H9 (cell line): ENCODE data around the gene TRMT11. TPM values are rescaled to one million over a fixed set of nuclear protein-coding genes. Genes with fewer than 3 reads are reported as not detected.

Experiments
- DNase-seq: peaks from one replicate; pipeline ENCODE4 v3.0.0-alpha.2; 2017
- H2AFZ ChIP-seq: one replicate; pipeline ENCODE4 v1.6.1; 2013; ENCODE audit warnings: mild to moderate bottlenecking, low read length, control low read depth, moderate library complexity
- H2AK5ac ChIP-seq: 2 replicates; pipeline ENCODE4 v1.6.1; 2013; ENCODE audit warnings: low read length, control low read depth, mixed read lengths; ENCODE audit not compliant: insufficient read length
- H2BK120ac ChIP-seq: one replicate; pipeline ENCODE4 v1.6.1; 2013; ENCODE audit warnings: low read depth, mild to moderate bottlenecking, low read length, control low read depth, inconsistent platforms; ENCODE audit not compliant: poor library complexity, severe bottlenecking
- H2BK12ac ChIP-seq: 2 replicates; pipeline ENCODE4 v1.6.1; 2013; ENCODE audit warnings: low read length, control low read depth, mixed read lengths, low read depth; ENCODE audit not compliant: insufficient read length
- H2BK15ac ChIP-seq: 2 replicates; pipeline ENCODE4 v1.6.1; 2013; ENCODE audit warnings: low read depth, low read length, control low read depth
- H2BK20ac ChIP-seq: one replicate; pipeline ENCODE4 v1.6.1; 2013; ENCODE audit warnings: low read depth, mild to moderate bottlenecking, low read length, control low read depth, inconsistent platforms; ENCODE audit not compliant: poor library complexity, severe bottlenecking
- H2BK5ac ChIP-seq: 2 replicates; pipeline ENCODE4 v1.6.1; 2013; ENCODE audit warnings: low read length, control low read depth, mixed read lengths; ENCODE audit not compliant: insufficient read length
- H3K14ac ChIP-seq: 2 replicates; pipeline ENCODE4 v1.6.1; 2013; ENCODE audit warnings: low read length, control low read depth; ENCODE audit not compliant: insufficient read depth
- H3K18ac ChIP-seq: 2 replicates; pipeline ENCODE4 v1.6.1; 2013; ENCODE audit warnings: low read depth, mild to moderate bottlenecking, mixed read lengths, low read length, control low read depth; ENCODE audit not compliant: insufficient read length
- H3K23ac ChIP-seq: 2 replicates; pipeline ENCODE4 v1.6.1; 2013; ENCODE audit warnings: low read length, control low read depth, mixed read lengths, low read depth; ENCODE audit not compliant: insufficient read length
- H3K23me2 ChIP-seq: 2 replicates; pipeline ENCODE4 v1.6.1; 2013; ENCODE audit warnings: low read depth, mild to moderate bottlenecking, mixed read lengths, low read length, control low read depth; ENCODE audit not compliant: insufficient read length, poor library complexity, severe bottlenecking
- H3K27ac ChIP-seq: 2 replicates; pipeline ENCODE4 v1.5.1; 2013; ENCODE audit warnings: low read length, control low read depth, mixed read lengths, low read depth; ENCODE audit not compliant: insufficient read length
- H3K27me3 ChIP-seq: 2 replicates; pipeline ENCODE4 v1.6.1; 2013; ENCODE audit warnings: low read length, control low read depth, inconsistent platforms; ENCODE audit not compliant: insufficient read depth
- H3K4ac ChIP-seq: 2 replicates; pipeline ENCODE4 v1.6.1; 2013; ENCODE audit warnings: low read depth, mild to moderate bottlenecking, control low read depth, inconsistent platforms, low read length, moderate library complexity
- H3K4me1 ChIP-seq: 2 replicates; pipeline ENCODE4 v1.6.1; 2013; ENCODE audit warnings: low read length, control low read depth, inconsistent platforms; ENCODE audit not compliant: insufficient read depth
- H3K4me2 ChIP-seq: 2 replicates; pipeline ENCODE4 v1.6.1; 2013; ENCODE audit warnings: low read length, control low read depth, mixed read lengths; ENCODE audit not compliant: insufficient read length, insufficient read depth
- H3K56ac ChIP-seq: 2 replicates; pipeline ENCODE4 v1.6.1; 2013; ENCODE audit warnings: low read depth, mild to moderate bottlenecking, mixed read lengths, low read length, control low read depth; ENCODE audit not compliant: insufficient read length
- H3K79me1 ChIP-seq: 2 replicates; pipeline ENCODE4 v1.6.1; 2013; ENCODE audit warnings: low read depth, mild to moderate bottlenecking, moderate library complexity, low read length, control low read depth, inconsistent platforms; ENCODE audit not compliant: insufficient read depth, poor library complexity, severe bottlenecking
- H3K79me2 ChIP-seq: 2 replicates; pipeline ENCODE4 v1.6.1; 2013; ENCODE audit warnings: low read length, control low read depth, inconsistent platforms; ENCODE audit not compliant: insufficient read depth
- H3K9ac ChIP-seq: 2 replicates; pipeline ENCODE4 v1.6.1; 2013; ENCODE audit warnings: low read length, control low read depth, mixed read lengths; ENCODE audit not compliant: insufficient read length; ENCODE audit errors: extremely low read depth
- H3K9me3 ChIP-seq: one replicate; pipeline ENCODE4 v1.6.1; 2013; ENCODE audit warnings: low read depth, low read length, inconsistent platforms; ENCODE audit not compliant: control insufficient read depth
- H3T11ph ChIP-seq: one replicate; pipeline ENCODE4 v1.6.1; 2013; ENCODE audit warnings: mild to moderate bottlenecking, low read length, control low read depth, inconsistent platforms
- H4K20me1 ChIP-seq: one replicate; pipeline ENCODE4 v1.6.1; 2013; ENCODE audit not compliant: control insufficient read depth, insufficient read length, insufficient read depth
- H4K5ac ChIP-seq: 2 replicates; pipeline ENCODE4 v1.6.1; 2013; ENCODE audit warnings: low read depth, mild to moderate bottlenecking, mixed read lengths, low read length, control low read depth; ENCODE audit not compliant: insufficient read length
- H4K8ac ChIP-seq: replicated peaks from 2 replicates; pipeline ENCODE4 v1.6.1; 2013; ENCODE audit warnings: low read length, control low read depth, mixed read lengths, low read depth; ENCODE audit not compliant: insufficient read length
- H4K91ac ChIP-seq: 2 replicates; pipeline ENCODE4 v1.6.1; 2013; ENCODE audit warnings: low read depth, mild to moderate bottlenecking, moderate library complexity, mixed read lengths, low read length, control low read depth; ENCODE audit not compliant: insufficient read length
- H3K27ac Mint-ChIP-seq, 3 experiments: 2 replicates in 2 of 3; 3 replicates in 1 of 3; pipeline ENCODE4 v1.8.0; 2020 to 2021; ENCODE audit warnings: mixed read lengths in 3 of 3, mild to moderate bottlenecking in 1 of 3, moderate library complexity in 1 of 3
- H3K27me3 Mint-ChIP-seq: 2 replicates; pipeline ENCODE4 v1.8.0; 2021; ENCODE audit warnings: low read depth, mild to moderate bottlenecking, moderate library complexity, mixed read lengths
- H3K36me3 Mint-ChIP-seq, 3 experiments: 2 replicates in 2 of 3; 3 replicates in 1 of 3; pipeline ENCODE4 v1.8.0; 2020 to 2021; ENCODE audit warnings: low read depth in 3 of 3, mixed read lengths in 3 of 3; ENCODE audit not compliant: insufficient read depth in 1 of 3
- H3K4me1 Mint-ChIP-seq, 2 experiments: 2 replicates each; pipeline ENCODE4 v1.8.0; 2020; ENCODE audit warnings: mixed read lengths in 2 of 2
- H3K4me3 Mint-ChIP-seq, 2 experiments: 2 replicates in 1 of 2; 3 replicates in 1 of 2; pipeline ENCODE4 v1.8.0; 2020 to 2021; ENCODE audit warnings: mild to moderate bottlenecking in 2 of 2, mixed read lengths in 2 of 2, moderate library complexity in 1 of 2
- H3K9me3 Mint-ChIP-seq, 2 experiments: 2 replicates in 1 of 2; 3 replicates in 1 of 2; pipeline ENCODE4 v1.8.0; 2020; ENCODE audit warnings: mild to moderate bottlenecking in 2 of 2, mixed read lengths in 2 of 2, moderate library complexity in 1 of 2
- WGBS: extraction: QIAGEN DNeasy Blood & Tissue Kit; methylation state at CpG from one replicate; pipeline ENCODE4 v1.1.7; 2013; ENCODE audit warnings: missing lambda C conversion rate, low lambda C conversion rate, mixed read lengths; ENCODE audit not compliant: insufficient read length; ENCODE audit errors: extremely low coverage; 5-methylcytosine and 5-hydroxymethylcytosine counted together
- total RNA-seq: library from RNA; stranded (reverse); gene quantifications from 2 replicates; pipeline ENCODE4 v1.2.1, GENCODE V29; 2021
- TF ChIP-seq, protein P1 (sequence below): fragments of 200-600 bp; sonication (generic); conservative IDR thresholded peaks from 3 replicates; pipeline ENCODE4 v1.8.0; 2021; ENCODE audit warnings: antibody characterized with exemption, mild to moderate bottlenecking

Gene TRMT11
- total RNA-seq, 1 experiment from 2014 or later, result 31.1 TPM

DNA sequence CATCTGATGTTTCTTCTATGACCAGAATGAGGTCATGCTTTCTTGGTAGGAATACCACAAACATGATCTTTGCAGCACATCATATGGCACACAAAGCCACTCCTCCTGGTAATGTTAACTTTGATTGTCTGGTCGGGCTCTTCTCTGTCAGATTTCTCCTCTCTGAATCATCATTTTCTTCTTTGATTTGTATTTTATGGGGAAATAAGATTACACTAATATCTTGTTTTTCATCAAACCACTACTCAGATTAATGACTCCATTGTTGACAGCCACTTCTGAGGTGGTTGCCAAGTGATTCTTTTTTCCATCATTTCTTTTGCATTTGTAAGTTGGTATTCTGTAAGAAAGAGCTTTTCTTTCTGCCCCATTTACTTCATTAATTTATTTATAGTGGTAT is 29.5 kb downstream of the TRMT11 start:
- H2BK20ac ChIP-seq, result no peak overlapping the region
- no peak overlapping the region for H3K27ac ChIP-seq
- H3K18ac ChIP-seq, result no peak overlapping the region
- H3K9ac ChIP-seq, result no peak overlapping the region
- WGBS, result no CpG with 5 or more reads among the region's 1 CpG
- H2BK120ac ChIP-seq, result no peak overlapping the region
- H3K23me2 ChIP-seq, result no peaks in the 10 kb centered on the region
- H3K23ac ChIP-seq, result no peak overlapping the region
- H4K91ac ChIP-seq, result no peak overlapping the region
- H3K4me3 Mint-ChIP-seq, result no peak overlapping the region
- no peak overlapping the region for H2BK5ac ChIP-seq
- TF ChIP-seq, protein P1, sequence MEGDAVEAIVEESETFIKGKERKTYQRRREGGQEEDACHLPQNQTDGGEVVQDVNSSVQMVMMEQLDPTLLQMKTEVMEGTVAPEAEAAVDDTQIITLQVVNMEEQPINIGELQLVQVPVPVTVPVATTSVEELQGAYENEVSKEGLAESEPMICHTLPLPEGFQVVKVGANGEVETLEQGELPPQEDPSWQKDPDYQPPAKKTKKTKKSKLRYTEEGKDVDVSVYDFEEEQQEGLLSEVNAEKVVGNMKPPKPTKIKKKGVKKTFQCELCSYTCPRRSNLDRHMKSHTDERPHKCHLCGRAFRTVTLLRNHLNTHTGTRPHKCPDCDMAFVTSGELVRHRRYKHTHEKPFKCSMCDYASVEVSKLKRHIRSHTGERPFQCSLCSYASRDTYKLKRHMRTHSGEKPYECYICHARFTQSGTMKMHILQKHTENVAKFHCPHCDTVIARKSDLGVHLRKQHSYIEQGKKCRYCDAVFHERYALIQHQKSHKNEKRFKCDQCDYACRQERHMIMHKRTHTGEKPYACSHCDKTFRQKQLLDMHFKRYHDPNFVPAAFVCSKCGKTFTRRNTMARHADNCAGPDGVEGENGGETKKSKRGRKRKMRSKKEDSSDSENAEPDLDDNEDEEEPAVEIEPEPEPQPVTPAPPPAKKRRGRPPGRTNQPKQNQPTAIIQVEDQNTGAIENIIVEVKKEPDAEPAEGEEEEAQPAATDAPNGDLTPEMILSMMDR, result no peak
- no peak overlapping the region for H4K5ac ChIP-seq
- no peaks in the 10 kb centered on the region for H3K27me3 Mint-ChIP-seq
- H3K56ac ChIP-seq, result no peak overlapping the region
- no peak overlapping the region for H2BK12ac ChIP-seq
- peaks cover 1% of the 10 kb centered on the region for H4K20me1 ChIP-seq
- H2AFZ ChIP-seq, result no peak overlapping the region
- no peak overlapping the region for H3K14ac ChIP-seq
- H3K27me3 ChIP-seq, result no peaks in the 10 kb centered on the region
- H2AK5ac ChIP-seq, result no peak overlapping the region
- H3K4ac ChIP-seq, result no peak overlapping the region
- H3K79me1 ChIP-seq, result no peaks in the 10 kb centered on the region
- no peak overlapping the region for H3T11ph ChIP-seq
- no peak overlapping the region for H2BK15ac ChIP-seq
- H3K9me3 Mint-ChIP-seq, result no peaks in the 10 kb centered on the region
- H4K8ac ChIP-seq, result no peak overlapping the region
- no peaks in the 10 kb centered on the region for H3K79me2 ChIP-seq
- no peaks in the 10 kb centered on the region for H3K9me3 ChIP-seq
- H3K4me1 Mint-ChIP-seq, result no peaks in the 10 kb centered on the region
- H3K4me2 ChIP-seq, result no peak overlapping the region
- DNase-seq, result no peak
- H3K4me1 ChIP-seq, result no peaks in the 10 kb centered on the region
- peaks cover 16 to 72% (median 70%) of the 10 kb centered on the region in 3 experiments; a peak in 6 of 7 replicates for H3K36me3 Mint-ChIP-seq
- no peak overlapping the region for H3K27ac Mint-ChIP-seq
